Fibroblast of skin of abdomen (primary cell): ENCODE measurements around the gene TCF4.

Experiments
- DNase-seq: peaks from one replicate; pipeline ENCODE4 v3.0.0-alpha.2; 2013

Gene TCF4

DNA sequence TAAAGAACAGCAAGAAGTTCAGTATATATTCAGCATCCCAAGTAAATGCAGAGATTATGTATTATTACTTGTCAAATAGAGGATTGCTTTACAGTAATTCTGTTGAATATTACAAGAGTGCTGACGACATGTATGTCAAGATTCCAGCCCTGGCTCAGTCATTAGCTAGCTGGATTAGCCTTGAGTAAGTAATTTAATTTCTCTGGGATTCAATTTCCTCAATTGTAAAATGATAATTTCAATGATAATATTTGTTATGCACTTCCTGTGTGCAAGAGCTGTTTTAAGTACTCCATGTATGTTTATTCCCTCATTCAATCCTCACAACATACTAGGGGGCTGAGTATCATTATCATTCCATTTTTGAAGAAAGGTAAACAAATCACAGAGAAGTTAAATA, 44.0 kb downstream of the TCF4 start:
- no peak for DNase-seq

DNA sequence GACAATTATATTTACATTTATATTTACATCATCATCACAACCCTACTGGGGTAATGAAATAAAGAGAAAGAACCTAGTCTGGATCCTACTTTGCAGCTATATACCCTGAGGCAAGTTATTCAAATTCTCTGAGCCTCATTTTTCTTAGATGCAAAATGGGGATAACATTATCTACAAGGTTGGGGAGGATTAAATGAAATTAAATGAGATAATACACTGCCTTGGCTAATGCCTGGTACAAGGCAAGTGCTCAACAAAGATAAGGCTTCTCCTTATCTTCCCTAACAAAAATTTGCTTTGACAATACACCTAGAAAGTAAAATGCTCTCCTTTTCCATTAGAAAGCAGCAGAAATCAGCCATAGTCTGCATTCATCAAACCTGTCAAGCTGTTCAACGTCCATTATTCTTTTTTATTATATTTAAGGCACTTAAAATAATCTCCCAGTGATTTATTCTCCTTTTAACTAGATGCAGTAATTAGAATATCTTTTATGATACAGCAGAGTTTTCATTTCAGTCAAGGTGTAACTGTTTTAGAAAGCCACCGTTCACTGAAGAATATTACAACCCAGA, 44.8 kb downstream of the TCF4 start:
- no peak for DNase-seq

DNA sequence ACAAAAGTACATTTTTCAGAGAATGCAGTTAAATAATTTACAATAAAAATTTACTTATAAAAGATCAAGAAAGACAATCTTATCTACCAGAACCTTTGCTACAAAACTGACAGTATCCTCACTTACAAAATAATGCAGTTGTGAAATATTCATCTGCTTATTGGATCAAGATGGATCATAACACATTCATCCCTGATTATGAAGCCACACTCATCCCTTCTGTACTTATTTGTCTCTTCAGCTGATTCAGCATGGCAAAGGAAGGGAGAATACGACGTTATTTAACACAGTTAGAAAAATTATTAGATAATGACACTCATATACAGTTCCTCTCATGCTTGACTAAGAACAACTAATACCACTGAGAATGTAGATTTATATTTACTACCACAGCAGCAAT, 46.4 kb downstream of the TCF4 start:
- peak; percentile 38 for DNase-seq

DNA sequence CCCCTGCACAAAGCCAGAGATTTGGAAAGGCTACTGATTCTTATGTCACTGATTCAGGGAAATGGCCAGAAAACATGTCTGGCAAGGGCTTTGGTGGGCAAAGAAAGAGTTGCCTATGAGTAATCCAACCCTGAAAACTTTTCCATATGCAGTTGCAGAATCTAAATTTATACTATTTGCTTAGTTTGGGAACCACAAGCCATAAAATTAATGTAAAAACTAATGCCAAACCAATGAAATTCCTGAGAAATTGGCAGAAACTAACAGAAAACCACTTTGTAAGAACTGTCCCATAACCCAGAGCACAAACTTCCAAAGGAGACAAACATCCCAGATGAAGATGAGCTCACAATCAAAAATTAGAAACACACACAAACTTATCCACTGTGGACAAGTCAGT, 48.8 kb downstream of the TCF4 start:
- peak; percentile 67 for DNase-seq

DNA sequence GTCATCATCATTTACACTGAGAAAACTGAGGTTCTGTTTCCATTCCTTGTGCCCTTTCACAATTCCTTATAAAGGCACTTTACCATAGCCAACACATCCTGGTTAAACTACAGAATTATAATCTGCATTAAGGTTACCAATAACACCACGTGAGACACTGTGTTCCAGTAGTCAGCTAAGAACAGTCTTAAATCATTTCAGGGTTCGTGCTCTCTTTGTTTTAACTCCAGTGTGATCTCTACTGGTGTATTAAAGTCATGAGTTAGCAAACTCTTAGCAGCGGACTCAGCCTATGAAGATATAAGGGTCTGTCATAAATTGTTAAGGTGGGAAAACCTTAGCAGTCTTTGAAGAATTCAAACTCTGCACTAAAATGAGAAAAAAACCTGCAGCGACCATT, 53.0 kb downstream of the TCF4 start:
- DNase-seq, result no peak

- peak; percentile 53 for DNase-seq
Observed at GRCh38 chr18:55534547-55534946, 53.4 kb downstream of the TCF4 start.

DNA sequence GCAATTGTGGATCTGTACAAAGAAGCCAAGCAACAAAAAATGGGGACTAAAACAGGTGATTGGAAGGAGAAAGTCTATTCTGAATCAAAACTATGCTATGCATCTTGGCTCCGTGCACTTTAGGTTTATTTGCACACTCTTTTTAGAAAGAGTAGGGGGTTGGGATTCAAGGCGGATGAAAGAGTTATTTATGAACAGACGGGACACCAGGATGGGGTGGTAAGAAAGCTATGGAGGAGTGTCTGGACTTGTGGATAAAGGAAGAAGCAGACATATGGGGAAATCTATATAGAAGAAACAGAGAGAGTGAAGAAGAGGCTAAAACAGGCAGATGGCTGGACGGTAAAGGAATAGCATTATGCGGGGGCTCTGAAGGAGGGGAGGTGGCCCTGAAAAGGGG, 57.8 kb downstream of the TCF4 start:
- no peak for DNase-seq

GRCh38 chr18:55529581-55529980, 58.4 kb downstream of the TCF4 start:
- DNase-seq, result no peak

- no peak for DNase-seq
Observed at GRCh38 chr18:55525845-55526244, 62.1 kb downstream of the TCF4 start.

GRCh38 chr18:55524353-55525073, 63.5 kb downstream of the TCF4 start:
- DNase-seq, result no peak

GRCh38 chr18:55523001-55523400, 65.0 kb downstream of the TCF4 start:
- DNase-seq, result no peak

DNA sequence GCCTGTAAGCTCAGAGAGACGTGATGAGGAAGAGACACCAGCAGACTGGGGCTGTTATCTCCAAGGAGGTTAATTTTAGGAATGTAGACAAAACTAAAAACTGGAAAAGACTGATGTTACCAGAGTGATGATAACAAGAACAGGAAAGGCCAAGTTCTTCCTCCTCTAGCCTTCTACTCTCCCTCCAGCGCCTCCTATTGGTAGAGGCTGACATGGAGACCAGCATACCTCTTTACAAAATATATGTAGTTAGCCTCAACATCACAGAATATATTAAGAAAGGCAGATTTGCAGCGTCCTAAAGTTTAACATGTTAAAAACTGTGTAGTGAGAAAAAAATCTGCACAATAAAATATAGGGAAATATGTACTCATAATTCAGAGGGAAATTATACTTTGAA, 66.0 kb downstream of the TCF4 start:
- DNase-seq, result no peak

DNA sequence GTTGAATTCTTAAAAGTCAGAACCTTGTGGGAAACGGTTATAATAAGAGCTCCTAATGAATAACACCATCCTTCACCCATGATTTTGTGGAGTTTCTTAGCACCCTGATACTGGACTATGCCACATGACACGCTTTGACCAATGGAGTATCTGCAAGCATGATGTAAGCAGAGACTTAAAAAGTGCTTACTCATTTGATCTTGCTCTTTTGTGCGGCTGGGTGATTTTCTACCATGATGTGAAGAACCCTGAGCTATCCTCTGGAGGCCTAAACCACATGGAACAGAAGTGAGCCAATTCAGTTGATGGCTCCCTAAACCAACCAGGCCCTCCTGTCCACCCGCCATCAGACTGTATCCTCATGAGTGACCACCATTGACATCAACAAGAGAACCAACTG, 70.9 kb downstream of the TCF4 start:
- no peak for DNase-seq

- peak; percentile 53 for DNase-seq
Observed at GRCh38 chr18:55515941-55516710, 71.9 kb downstream of the TCF4 start.

GRCh38 chr18:55515214-55515613, 72.8 kb downstream of the TCF4 start:
- no peak for DNase-seq

DNA sequence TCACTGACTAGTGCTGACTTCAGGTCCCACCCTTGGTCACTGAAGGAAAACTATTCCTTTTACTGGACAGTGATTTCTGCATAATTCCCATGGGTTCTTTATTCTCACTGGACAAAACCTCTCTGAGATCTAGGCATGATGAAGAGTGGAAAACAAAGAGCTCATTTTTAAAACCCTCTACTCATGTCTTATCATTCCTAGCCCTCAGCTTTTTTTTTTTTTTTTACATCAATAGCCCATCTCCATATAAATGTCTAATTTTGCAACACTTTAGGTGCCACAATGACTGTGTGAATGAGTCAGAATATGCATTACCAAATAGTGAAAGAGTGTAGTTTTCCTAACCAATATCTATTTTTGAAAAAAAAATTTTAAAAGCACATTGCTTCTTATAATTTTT, 74.8 kb downstream of the TCF4 start:
- DNase-seq, result no peak

- DNase-seq, result no peak
Observed at GRCh38 chr18:55511277-55511676, 76.7 kb downstream of the TCF4 start.

DNA sequence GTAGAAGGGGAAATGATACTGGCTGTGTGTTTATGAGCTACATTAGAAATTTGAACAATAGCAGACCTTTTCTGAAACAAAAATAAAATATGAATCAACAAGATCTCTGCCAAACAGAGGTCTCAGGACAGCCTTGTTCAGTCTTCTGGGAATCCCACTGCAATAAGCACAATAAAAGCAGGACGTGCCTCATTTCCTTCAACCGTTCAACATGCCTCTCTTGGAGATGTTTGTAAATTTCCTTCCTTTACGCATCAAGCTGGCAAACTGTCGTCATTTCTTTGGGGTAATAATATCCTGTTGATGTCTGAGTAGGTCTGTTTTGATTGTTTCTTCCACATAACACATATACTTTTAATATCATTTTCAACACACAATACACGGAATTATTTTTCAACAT, 77.2 kb downstream of the TCF4 start:
- peak; percentile 67 for DNase-seq

GRCh38 chr18:55509631-55510324, 78.2 kb downstream of the TCF4 start:
- peak; percentile 92 for DNase-seq

- DNase-seq, result no peak
Observed at GRCh38 chr18:55508651-55509050, 79.3 kb downstream of the TCF4 start.

DNA sequence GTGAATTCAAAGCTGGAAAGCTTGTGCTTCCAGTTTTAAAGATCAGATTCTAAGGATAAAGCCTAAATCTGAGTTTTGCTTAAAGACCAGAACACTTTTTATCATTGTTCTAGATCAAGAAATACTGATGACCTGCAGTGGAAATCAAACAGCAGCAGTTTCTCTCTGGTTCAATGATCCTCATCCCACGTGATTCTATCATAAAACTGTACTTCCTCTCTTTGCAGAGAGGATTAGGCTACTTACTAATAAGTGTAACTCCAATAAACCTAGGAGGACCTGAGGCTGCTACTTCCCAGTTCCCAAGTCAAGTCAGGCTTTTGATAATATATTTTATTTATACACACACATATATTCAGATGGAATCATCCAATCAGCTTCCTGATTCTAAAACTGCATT, 81.9 kb downstream of the TCF4 start:
- DNase-seq, result no peak

GRCh38 chr18:55504808-55505207, 83.2 kb downstream of the TCF4 start:
- DNase-seq, result no peak

GRCh38 chr18:55503167-55503820, 84.7 kb downstream of the TCF4 start:
- no peak for DNase-seq
